Fibroblast of villous mesenchyme (primary cell): Measurements from ENCODE around the gene TGM5. TPM values are rescaled to one million over a fixed set of nuclear protein-coding genes. Genes with fewer than 3 reads are reported as not detected.

Source experiments
- DNase-seq: peaks from one replicate; pipeline ENCODE4 v3.0.0-alpha.2; 2010; ENCODE audit warnings: low read depth
- H3K4me3 ChIP-seq: 2 replicates; pipeline ENCODE4 v1.5.1; 2011; ENCODE audit warnings: low read depth, mild to moderate bottlenecking, low read length
- CTCF ChIP-seq: IDR thresholded peaks from 2 replicates; pipeline ENCODE4 v1.5.1; 2012; ENCODE audit warnings: low read depth, mild to moderate bottlenecking, low read length; ENCODE audit not compliant: insufficient read depth
- small RNA-seq: library from RNA; depleted of rRNA; stranded (forward); fragments of <200 nt; gene quantifications from one replicate; pipeline ENCODE3, GENCODE V24; 2012
- total RNA-seq: library from RNA; depleted of rRNA; stranded (reverse); fragments of >200 nt; gene quantifications from 2 replicates; pipeline ENCODE4 v1.2.3, GENCODE V29; 2012

Gene TGM5
- total RNA-seq, 1 donor: not detected

GRCh38 chr15:43185157-43186002, 81.3 kb downstream of the TGM5 start, which contains the start of gene CCNDBP1:
CCNDBP1 (plus strand) TSS chr15:43185403; CDS start chr15:43185499, 96 bp downstream.
- H3K4me3 ChIP-seq: peak within 1 kb of the TSS; percentile 91
- peak; percentile 52 for TF ChIP-seq CTCF
- peak; percentile 85 for DNase-seq

- no peak for DNase-seq
- no peak for TF ChIP-seq CTCF
- H3K4me3 ChIP-seq: no peak overlapping the region
These were observed 82.2 kb downstream of the TGM5 start for GRCh38 chr15:43184407-43185124.

- H3K4me3 ChIP-seq: no peak overlapping the region
- no peak for TF ChIP-seq CTCF
- no peak for DNase-seq
These were observed 83.5 kb downstream of the TGM5 start for GRCh38 chr15:43183270-43183669.

Small RNA genes within 50 kb of the gene (small RNA-seq; reads per million reads assigned to genes)
- not detected for gene RF00019

Other genes starting within 250 kb of the TGM5 start
- 48.0 and 76.0 TPM in 2 replicates for gene UBR1, start 160.9 kb downstream of the TGM5 start, total RNA-seq
- gene TMEM62, start 133.3 kb downstream of the TGM5 start, total RNA-seq: 16.8 and 18.4 TPM in 2 replicates
- 57.7 and 67.8 TPM in 2 replicates for gene CCNDBP1, start 81.5 kb downstream of the TGM5 start, total RNA-seq
- not detected in 2 replicates for gene EPB42, start 45.9 kb downstream of the TGM5 start, total RNA-seq
- gene TGM7, start 35.3 kb upstream of the TGM5 start, total RNA-seq: not detected in 2 replicates
- 5.2 and 11.2 TPM in 2 replicates for gene LCMT2, start 63.6 kb upstream of the TGM5 start, total RNA-seq
- gene ZSCAN29, start 104.1 kb upstream of the TGM5 start, total RNA-seq: 26.3 and 37.0 TPM in 2 replicates
- gene TUBGCP4, start 104.2 kb upstream of the TGM5 start, total RNA-seq: 9.7 and 14.7 TPM in 2 replicates
- gene TP53BP1, start 226.2 kb upstream of the TGM5 start, total RNA-seq: 83.4 and 94.1 TPM in 2 replicates